GM21619 (cell line): ENCODE measurements around the gene PRDM8.

ENCODE experiments used
- ATAC-seq: cut with Tn5 transposase; IDR thresholded peaks from one replicate; pipeline ENCODE4 v1.9.1; 2021; ENCODE audit not compliant: unreplicated experiment

PRDM8 gene

GRCh38 chr4:80199947-80200346 is 2.6 kb downstream of the PRDM8 start:
- ATAC-seq, result no peak

GRCh38 chr4:80201252-80202151 is 4.2 kb downstream of the PRDM8 start:
- peak; percentile 18 for ATAC-seq

GRCh38 chr4:80202190-80202711 is 4.9 kb downstream of the PRDM8 start:
- ATAC-seq, result peak; percentile 71

- ATAC-seq, result peak; percentile 44
These were observed 5.6 kb downstream of the PRDM8 start for GRCh38 chr4:80202741-80203553.

GRCh38 chr4:80204433-80205011 is 7.2 kb downstream of the PRDM8 start:
- no peak for ATAC-seq

- no peak for ATAC-seq
These were observed 8.8 kb downstream of the PRDM8 start for GRCh38 chr4:80206111-80206510.

- ATAC-seq, result no peak
These were observed 9.3 kb downstream of the PRDM8 start for GRCh38 chr4:80206521-80207171.

GRCh38 chr4:80207172-80207583 is 9.9 kb downstream of the PRDM8 start:
- no peak for ATAC-seq

- no peak for ATAC-seq
These were observed 10.4 kb downstream of the PRDM8 start for GRCh38 chr4:80207664-80208063.

GRCh38 chr4:80208610-80209339 is 11.5 kb downstream of the PRDM8 start:
- ATAC-seq, result no peak

- ATAC-seq, result no peak
These were observed 12.0 kb downstream of the PRDM8 start for GRCh38 chr4:80209340-80209701.

- ATAC-seq, result no peak
These were observed 13.2 kb downstream of the PRDM8 start for GRCh38 chr4:80210549-80210948.

GRCh38 chr4:80213117-80213815 is 16.0 kb downstream of the PRDM8 start:
- no peak for ATAC-seq

- peak; percentile 57 for ATAC-seq
These were observed 18.2 kb downstream of the PRDM8 start for GRCh38 chr4:80215449-80216052.

GRCh38 chr4:80216100-80216761 is 18.9 kb downstream of the PRDM8 start:
- no peak for ATAC-seq

- ATAC-seq, result no peak
These were observed 22.2 kb downstream of the PRDM8 start for GRCh38 chr4:80219301-80220025.

- ATAC-seq, result no peak
These were observed 23.4 kb downstream of the PRDM8 start for GRCh38 chr4:80220711-80221110.

GRCh38 chr4:80221161-80221560 is 23.9 kb downstream of the PRDM8 start:
- no peak for ATAC-seq
